GM18870 (cell line): ENCODE data around the gene TELO2.

Experiments used
- ATAC-seq: cut with Tn5 transposase; IDR thresholded peaks from one replicate; pipeline ENCODE4 v1.9.1; 2021; ENCODE audit warnings: moderate library complexity; ENCODE audit not compliant: unreplicated experiment

Gene TELO2

DNA sequence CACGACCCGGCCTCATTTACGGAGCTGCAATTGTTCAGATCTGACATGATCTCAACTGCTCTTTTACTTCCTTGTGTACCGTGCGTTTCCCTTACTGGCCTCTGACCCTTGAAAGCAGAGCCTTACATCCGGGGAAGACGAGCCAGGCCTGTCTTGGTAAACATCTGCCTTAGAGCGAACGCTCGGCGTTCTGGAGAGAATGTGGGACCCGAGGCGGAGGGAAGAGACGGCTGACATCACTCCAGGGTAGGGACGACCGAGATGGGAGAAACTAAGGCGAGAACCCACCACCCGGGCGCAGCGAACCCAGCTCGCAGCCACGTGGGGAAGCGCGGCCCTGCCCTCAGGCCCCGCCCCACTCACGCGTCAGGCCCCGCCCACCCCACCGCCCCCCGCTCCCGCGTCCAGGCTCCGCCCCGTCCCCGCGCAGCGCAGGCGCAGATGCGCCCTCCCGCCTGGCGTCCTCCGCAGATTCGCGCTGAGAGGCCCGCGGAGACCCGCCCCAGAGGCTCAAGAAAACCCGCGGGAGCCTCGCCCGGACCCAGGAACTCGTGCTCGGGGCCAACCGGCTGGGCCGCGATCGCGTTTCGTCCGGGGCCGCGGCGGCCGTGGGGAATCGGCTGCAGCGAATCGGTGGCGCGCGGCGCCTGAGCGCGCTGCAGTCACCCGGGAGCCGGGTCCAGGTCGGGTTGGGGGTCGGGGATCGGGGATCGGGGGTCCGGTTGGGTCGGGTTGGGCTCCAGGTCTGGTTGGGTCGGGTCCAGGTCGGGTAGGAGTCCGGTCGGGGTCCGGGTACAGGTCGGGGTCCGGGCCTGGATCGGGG is at the start of gene TELO2:
TSS of gene TELO2 (plus strand) at position 438 of the 823 bp plus-strand sequence. CDS start 922 bp downstream, outside the sequence.
- no peak for ATAC-seq

- ATAC-seq, result no peak
Observed at GRCh38 chr16:1443403-1443973, 49.7 kb upstream of the TELO2 start.

GRCh38 chr16:1443980-1444729 is 49.0 kb upstream of the TELO2 start, which contains the start of gene CCDC154:
Gene CCDC154, minus strand, starts transcription at chr16:1444556. Its CDS starts 234 bp downstream, at chr16:1444322.
- no peak for ATAC-seq

DNA sequence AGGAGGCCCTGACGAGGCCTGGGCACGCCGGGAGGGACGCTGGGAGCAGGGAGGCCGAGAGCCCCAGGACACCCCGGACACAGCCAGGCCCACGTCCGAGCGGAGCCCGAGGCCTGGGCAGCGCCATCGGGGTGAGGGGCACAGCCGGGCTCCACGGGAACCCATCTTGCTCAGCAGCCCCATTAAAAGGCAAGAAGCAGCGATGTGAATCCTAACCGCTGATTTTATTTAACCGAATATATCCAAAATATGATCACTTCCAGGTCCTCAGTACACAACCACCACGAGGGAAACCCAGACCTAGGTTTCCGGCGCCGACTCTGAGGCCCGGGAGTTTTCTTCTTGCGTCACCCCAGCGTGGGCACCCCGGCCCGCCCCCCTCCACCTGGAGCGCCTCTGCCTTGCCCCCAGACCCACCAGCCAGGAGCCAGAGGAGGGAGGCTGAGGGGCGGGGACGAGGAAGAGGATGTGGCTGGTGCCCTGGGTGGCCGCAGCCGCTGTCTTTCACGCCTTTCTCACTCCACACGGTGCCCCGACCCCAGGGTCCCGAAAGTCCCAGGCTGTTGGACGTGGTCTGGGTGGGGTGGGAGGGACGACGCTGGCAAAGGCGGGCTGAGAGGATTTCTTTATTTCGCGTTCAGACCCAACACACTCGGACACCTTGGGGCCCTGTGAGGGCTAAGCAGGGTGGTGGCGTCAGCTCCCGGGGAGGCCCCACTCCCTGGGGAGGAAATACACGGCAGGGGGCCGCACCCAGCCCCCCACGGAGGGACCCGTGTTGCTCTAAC is 48.2 kb upstream of the TELO2 start:
- ATAC-seq, result no peak

DNA sequence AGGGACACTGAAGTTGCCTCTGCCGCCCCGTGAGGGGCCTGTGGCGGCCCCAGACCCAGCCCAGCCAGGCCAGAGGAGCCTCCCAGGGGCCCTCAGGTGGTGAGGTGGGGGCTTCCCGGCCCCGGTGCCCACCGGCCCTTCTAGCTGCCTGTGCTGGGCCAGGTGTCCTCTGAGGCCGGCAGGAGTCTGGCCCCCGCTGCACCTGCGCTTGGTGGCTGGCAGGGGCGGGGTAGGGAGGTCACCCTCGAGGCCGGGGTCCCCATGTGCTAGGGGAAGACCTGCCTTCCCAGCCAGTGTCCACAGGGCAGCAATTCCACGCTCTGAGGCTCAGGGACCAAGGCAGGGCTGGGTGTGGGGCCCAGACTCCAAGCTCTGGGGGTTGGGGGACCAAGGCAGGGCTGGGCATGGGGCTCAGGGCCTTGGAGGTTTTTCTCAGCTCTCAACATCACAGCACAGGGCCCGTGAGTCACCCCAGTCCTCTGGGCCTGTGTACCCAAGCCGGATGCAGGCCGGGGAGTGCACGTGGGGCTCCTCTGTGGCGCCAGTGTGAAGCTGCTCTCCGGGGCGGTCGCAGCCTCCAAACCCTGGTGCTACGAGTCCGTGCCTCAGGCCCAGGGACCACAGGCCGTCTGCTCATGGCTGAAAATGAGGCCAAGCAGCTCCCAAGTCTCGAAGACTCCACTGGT is 47.5 kb upstream of the TELO2 start:
- no peak for ATAC-seq

DNA sequence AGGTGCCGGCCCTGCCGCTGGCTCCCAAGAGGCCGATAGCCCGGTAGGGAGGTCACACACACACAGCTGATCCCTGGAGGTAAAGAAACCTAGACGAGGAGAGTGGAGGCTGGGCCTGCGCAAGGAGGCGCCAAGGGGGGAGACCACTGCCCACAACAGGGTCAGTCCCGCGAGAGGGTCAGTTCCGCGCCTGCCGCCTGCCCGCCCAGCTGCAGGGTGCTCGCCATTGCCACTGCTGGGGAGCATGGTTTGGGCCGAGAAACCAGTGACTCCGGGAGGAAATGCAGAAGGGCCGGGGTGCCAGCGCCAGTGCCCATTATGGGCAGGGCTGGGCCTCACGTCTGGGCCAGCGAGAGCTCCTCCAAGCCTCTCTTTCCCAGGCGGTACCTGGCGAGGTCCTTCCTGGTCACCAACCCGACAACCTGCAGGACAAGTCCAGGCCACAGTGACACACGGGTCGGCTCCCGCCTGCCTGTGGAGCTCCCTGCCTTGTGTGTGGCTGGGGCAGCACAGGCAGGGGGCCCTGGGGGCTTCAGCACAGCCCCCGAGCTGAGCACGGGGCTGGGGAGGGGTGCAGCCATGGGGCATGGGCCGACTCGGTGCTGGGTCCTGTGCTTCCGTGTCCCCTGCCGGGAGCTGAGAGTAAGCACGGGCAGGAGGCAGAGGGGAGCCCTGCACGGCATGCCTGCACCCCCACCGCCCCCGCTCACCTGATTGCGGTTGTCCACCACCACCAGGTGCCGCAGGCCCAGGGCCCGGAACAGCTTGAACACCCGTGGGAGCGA is 46.7 kb upstream of the TELO2 start:
- ATAC-seq, result no peak

DNA sequence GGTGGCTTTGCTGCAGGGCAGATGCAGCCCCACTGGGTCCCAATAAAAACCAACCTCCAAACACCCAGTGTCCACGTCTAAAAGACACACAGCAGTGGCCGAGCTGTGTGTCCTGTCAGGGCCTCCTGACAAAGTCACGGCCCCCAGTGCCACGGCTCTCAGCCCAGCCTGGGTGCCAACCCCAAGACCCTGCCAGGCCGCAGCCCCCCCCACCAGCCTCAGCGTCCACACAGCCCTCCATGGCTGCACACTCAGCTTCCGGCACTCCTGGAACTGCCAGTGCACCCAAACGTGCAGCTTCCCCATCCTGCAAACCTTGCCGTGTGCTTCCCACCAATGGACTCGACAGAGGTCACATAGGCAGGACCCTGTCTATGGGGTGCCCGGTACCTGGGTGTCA is 45.2 kb upstream of the TELO2 start:
- ATAC-seq, result no peak

DNA sequence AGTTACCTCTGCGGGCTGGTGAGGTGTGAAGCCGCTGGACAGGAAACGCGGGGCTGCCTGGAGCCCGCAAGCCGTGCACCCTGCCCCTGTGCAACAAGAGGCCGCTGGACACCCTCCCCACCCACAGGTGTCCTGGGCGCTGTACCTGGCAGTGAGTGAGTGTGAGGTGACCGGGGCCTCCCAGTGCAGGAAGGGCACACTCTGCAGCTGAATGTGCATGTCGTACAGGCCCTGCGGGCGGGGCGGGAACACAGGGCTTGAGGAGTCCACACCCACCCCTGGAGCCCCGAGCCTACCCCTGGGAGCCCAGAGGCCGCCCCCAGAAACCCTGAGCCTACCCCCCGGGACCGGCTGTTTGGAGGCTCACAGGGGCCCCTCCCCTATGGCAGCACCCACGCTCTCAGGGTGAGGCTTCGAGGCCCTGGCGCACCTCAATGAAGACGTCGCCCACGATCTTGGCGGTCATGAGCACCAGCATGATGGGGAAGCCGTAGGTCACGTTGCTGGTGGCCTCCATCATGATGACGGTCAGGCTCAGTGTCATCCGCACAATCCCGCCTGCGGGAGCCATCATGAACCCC is 44.5 kb upstream of the TELO2 start:
- no peak for ATAC-seq

DNA sequence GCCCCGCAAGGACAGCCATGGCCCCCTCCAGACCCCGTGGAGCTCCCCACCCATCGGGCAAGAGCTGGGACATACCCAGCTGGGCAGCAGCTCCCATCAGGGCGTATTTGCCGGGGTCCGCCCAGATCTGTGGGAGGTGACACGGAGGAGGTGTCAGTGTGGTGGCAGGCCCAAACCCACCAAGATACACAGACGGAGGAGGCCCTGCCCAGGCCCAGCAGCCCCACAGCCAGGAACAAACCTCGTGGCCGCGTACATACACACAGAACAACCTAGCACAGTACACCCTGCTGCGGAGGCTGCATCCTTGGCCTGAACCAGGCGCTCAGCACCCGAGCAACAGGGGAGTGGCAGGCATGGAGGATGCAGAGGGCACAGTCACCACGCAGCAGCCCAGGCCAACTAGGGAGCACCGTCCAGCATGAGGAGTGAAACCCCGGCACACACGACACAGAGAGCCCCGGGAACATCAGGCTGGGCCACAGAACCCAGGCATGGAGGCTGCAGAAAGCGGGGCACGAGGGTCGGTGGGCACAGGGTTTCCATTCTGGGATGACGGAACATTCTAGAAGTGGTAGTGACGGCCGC is 43.9 kb upstream of the TELO2 start:
- ATAC-seq, result no peak

DNA sequence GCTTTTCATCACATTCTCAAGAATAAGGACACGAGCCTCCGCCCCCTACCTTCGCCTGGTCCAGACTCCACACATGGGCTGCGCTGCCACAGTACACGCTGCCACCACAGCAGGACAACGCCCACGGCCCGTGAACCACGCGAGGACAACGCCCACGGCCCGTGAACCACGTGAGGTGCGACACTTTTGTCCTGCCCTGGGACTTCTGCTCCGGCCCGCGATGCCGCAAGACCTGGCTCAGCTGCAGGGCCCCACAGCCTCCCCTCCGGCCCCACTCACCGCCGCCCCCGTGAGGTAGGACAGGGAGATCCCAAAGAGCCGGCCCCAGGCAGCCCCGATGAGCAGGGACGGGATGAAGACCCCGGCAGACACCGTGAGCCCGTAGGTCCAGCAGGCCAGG is 42.9 kb upstream of the TELO2 start:
- no peak for ATAC-seq

- ATAC-seq, result no peak
Observed at GRCh38 chr16:1450841-1451240, 42.3 kb upstream of the TELO2 start.

DNA sequence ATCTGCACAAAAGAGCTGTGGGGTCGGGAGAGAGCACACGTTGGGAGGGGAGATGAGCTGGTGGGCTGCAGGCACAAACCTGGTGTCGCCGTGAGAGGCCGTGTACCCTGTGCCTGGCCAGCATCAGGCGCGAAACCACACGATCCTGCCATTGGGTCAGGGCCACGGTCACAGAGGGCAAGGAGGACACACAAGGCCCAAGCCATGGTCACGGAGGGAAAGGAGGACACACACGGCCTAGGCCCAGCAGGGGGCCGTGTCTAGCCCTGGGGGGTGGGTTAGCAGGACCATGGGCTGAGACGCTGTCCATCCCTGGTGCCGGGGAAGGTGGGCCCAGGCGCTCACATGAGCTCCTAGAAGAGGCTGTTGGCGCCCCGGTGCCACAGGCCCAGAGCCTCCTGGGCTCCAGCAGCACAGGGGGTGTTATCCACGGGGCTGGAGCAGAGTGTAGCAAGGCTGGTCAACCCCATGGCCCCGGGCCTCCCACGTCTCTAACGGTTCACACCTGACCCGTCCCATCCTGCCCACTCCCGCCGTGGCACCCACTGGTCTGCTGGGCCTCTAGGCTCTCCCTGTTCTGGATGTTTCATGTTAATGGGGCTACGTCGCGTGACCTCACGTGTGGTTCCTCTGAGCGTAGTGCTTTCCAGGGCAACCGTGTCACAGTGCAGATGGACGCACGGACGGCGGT is 41.3 kb upstream of the TELO2 start:
- no peak for ATAC-seq

- no peak for ATAC-seq
Observed at GRCh38 chr16:1452530-1452929, 40.6 kb upstream of the TELO2 start.

DNA sequence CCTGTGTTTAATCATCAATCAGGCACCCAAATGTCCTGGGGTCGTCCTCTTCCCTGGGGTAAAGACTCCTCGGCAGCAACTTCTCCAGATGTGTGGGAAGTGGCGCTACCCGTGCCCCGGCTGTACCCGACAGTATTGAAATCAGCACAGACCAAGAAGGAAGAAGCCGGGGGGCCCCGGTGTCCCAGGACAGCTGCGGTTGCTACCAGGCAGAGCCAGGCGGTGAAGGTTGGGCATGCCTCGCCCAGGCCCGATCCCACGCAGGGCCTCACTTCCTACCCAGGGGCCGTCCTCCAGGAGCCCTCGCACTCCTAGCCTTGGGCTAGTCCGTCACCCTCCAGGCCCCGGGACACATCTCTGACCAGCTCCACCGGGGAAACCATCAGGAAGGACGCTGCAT is 39.8 kb upstream of the TELO2 start:
- no peak for ATAC-seq

DNA sequence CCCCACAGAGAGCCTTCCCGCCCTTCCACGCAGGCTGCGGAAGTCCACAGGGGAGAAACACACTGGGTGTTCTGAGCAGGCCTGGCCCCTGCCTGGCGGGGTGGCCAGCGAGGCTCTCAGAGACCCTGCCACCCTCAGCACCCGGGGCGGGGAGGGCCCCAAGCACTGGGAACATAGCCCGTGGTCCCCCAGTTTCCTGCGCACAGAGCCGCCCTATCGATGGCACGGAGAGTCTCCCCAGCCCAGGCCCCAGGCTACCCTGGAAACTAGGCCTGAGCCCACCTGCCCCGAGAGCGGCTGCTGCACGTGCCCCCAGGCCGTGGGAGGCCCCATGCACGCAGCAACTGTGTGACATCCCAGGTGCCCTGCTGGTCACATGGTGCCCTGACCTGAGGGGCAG is 38.6 kb upstream of the TELO2 start:
- no peak for ATAC-seq

DNA sequence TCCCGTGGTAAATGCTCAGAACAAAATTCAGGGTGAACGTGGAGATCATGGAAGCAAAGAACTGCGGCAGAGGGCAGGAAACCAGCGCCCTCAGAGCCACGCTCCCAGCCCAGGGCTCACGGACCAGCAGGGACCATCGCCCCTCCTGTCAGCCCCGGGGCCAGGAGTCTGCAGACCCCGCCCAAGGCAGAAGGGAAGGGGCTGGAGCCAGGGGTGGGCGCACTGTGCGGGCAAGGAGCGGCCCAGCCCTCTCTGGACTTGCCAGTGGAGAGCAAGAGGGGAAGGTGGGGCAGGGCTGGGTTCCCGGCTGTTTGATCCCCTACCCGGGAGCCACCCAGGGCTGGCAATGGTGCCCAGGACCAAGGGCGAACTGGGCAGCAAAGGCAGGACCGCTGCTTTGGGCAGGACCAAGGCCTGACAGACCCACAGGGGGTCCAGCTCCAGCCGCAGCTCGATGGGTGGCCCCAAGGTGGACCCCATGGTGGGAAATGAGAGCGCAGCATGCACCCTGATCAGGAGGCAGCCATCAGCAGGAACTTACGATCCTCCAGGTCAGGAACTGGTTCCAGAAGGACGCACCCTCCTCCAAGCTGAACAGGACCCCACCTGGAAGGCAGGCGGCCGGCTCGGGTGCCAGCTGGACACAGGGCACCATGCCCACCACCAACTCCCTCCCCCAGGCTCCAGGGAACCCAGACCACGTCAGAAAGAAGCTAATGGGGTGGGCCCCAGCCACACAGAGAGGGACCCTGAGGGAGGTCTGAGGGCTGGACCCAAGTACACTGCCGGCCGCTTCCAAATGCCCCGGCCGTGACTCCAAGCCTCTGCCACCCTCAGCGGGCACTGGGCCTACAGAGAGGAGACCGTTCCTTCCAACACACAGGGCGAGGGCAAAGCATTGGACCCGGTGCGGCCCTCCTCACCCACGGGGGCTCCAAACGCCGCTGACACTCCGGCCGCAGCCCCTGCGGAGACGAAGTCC is 37.7 kb upstream of the TELO2 start:
- ATAC-seq, result no peak

DNA sequence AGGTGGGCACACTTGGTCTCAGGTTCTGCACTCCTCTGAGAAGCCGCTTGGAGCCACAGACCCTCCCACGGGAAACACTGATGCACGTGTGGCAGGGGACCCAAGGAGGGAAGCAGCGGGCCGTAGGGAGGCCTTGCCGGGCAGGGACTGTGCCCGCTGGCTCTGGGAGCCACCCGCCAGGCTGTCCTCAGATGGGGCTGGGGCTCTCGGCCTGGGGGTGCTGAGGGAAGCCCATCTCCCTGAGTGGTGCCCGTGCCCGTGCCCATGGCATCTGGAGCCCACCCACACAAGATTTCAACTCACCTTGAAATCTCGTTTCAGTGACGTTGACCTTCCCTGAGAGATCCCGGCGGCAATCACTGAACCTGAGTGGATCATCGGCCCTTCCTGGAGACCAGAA is 36.2 kb upstream of the TELO2 start:
- ATAC-seq, result no peak
